ENCODE measurements around the gene PKNOX2.

DNA sequence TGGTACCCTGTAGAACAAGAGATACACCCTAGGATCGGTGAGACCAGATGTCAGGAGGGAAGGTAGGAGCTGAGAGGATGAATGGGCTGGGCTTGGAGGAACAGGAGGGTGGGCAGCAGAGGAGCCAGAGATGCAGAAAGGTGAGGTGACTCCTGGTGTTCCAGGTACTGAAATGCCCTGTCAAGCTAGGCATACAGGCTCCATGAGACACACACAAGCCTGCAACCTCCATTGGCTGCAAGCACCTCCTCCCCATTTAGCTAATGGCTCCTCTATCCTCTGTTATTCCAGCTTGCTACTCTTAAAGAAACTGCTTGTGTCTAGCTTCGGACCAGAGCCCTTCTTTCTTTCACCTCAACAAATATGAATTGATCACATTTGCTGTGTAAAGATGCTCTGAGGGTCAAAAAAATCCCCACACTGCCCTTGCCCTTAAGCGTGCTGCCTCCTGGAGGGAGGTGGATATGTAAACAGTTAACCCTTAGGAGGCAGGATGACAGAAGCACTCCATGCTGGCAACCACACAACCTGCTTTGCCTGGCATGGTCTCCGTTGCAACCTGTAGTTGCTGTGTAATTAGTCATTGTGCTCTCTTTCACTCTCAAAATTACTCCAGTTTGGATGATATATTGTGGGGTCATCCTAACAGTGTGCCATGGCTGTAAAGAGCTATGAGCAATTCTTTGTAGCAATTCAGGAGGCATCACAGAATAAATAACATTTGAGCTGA is 156.0 kb downstream of the PKNOX2 start:
- TF ChIP-seq CTCF (IDR thresholded peaks at IDR 0.05; ENCODE audit: low read depth, low read length), result no peak
- TF ChIP-seq EZH2phosphoT487 (IDR thresholded peaks at IDR 0.05; ENCODE audit: low read depth), result no peak
